ENCODE measurements around the gene IFT57. TPM values are rescaled to one million over a fixed set of nuclear protein-coding genes. Genes with fewer than 3 reads are reported as not detected.

IFT57 gene
- total and polyA plus RNA-seq, 2 of the 8 experiments (the other 6 are each of a cell fraction or from before 2014, with no cell fraction given) = 15.1 to 27.8 TPM

- H2AFZ ChIP-seq (ENCODE audit: low read length) = no peak overlapping the region
- no peaks in the 10 kb centered on the region for H3K9me3 ChIP-seq (ENCODE audit: insufficient read depth in 2 of 2, low read depth in 1 of 2, low read length in 1 of 2)
- H4K91ac ChIP-seq (replicated peaks; ENCODE audit: insufficient read length, low read length) = no peak overlapping the region
- no peak overlapping the region for H3K27ac ChIP-seq (ENCODE audit: low read depth, low read length)
- CTCF ChIA-PET (ENCODE audit: partially characterized antibody) = interaction anchor here (1.3 to 1.5 kb wide), 2 partner anchors 199 to 281 kb away, joined by 3 read pairs; no protein-coding TSS in a partner anchor
- H4K5ac ChIP-seq (ENCODE audit: insufficient read length, low read depth, low read length) = no peak overlapping the region
- H2BK20ac ChIP-seq (ENCODE audit: low read length) = no peak overlapping the region
- H3K4me3 ChIP-seq (ENCODE audit: extremely low read depth in 1 of 4, insufficient read depth in 2 of 4, low read depth in 3 of 4, low read length in 4 of 4) = no peak overlapping the region
- no peak overlapping the region for H3K4ac ChIP-seq (replicated peaks; ENCODE audit: insufficient read length, low read depth, low read length)
- no peak overlapping the region for H3K14ac ChIP-seq (ENCODE audit: insufficient read length)
- no peak overlapping the region for H2BK5ac ChIP-seq (ENCODE audit: low read depth, low read length)
- no peaks in the 10 kb centered on the region for H3K36me3 ChIP-seq (ENCODE audit: control insufficient read depth in 2 of 4, insufficient read depth in 4 of 4, low read length in 3 of 4)
- H2BK15ac ChIP-seq (ENCODE audit: low read length) = no peak overlapping the region
- H3K56ac ChIP-seq (replicated peaks; ENCODE audit: insufficient read length, low read depth, low read length) = no peak overlapping the region
- no peak overlapping the region for H3K18ac ChIP-seq (ENCODE audit: extremely low read depth, low read length)
- H2AK5ac ChIP-seq (ENCODE audit: low read depth, low read length) = no peak overlapping the region
- FAIRE-seq (no peak), DNase-seq (ENCODE audit: low read depth in 1 of 2, low spot score in 2 of 2) (no peak)
- no peak overlapping the region for H2BK120ac ChIP-seq (replicated peaks; ENCODE audit: low read depth, low read length)
- H4K8ac ChIP-seq (ENCODE audit: extremely low read depth, insufficient read depth, low read length) = no peak overlapping the region
- no peak overlapping the region for H2BK12ac ChIP-seq (ENCODE audit: low read depth, low read length)
- H3K23ac ChIP-seq (ENCODE audit: insufficient read length) = no peak overlapping the region
- H4K20me1 ChIP-seq (replicated peaks in 1 of 2; ENCODE audit: control insufficient read depth in 1 of 2, insufficient read depth in 2 of 2, low read length in 2 of 2) = no peaks in the 10 kb centered on the region
- POLR2A ChIA-PET (ENCODE audit: partially characterized antibody) = no interaction called here
- H3K27me3 ChIP-seq (replicated peaks in 1 of 4; ENCODE audit: control insufficient read depth in 3 of 4, extremely low read depth in 1 of 4, insufficient read depth in 3 of 4, low read length in 3 of 4) = no peaks in the 10 kb centered on the region
- no peak overlapping the region for H3K4me2 ChIP-seq (ENCODE audit: insufficient read depth in 1 of 2, low read depth in 2 of 2, low read length in 2 of 2)
- no peak overlapping the region for H3K9ac ChIP-seq (replicated peaks in 1 of 4; ENCODE audit: extremely low read depth in 1 of 4, low read depth in 3 of 4, low read length in 3 of 4)
- H3K4me1 ChIP-seq (replicated peaks in 1 of 4; ENCODE audit: control insufficient read depth in 3 of 4, insufficient read depth in 4 of 4, low read length in 3 of 4) = no peaks in the 10 kb centered on the region
- H3K23me2 ChIP-seq (ENCODE audit: low read depth, low read length) = no peaks in the 10 kb centered on the region
- WGBS, 2 experiments (ENCODE audit: extremely low coverage in 1 of 2, insufficient coverage in 1 of 2, insufficient read length in 1 of 2, insufficient replicate concordance in 2 of 2, low coverage in 1 of 2, low lambda C conversion rate in 2 of 2, missing lambda C conversion rate in 1 of 2) = 88% methylated on average over 1 of the region's 1 CpG; no CpG with 5 or more reads in 1 of the 2 experiments
- H3K79me1 ChIP-seq (ENCODE audit: low read depth, low read length) = no peaks in the 10 kb centered on the region
- no peaks in the 10 kb centered on the region for H3K79me2 ChIP-seq (ENCODE audit: control insufficient read depth in 1 of 2, insufficient read depth in 2 of 2, low read length in 2 of 2)
- TF ChIP-seq ZNF274 (IDR thresholded peaks at IDR 0.05; ENCODE audit: borderline replicate concordance, extremely low read depth, low read length) (no peak), RBBP5 (IDR thresholded peaks at IDR 0.05; ENCODE audit: borderline replicate concordance, low read depth, low read length) (no peak), CHD2 (IDR thresholded peaks at IDR 0.05; ENCODE audit: low read length) (no peak), POLR2A (IDR thresholded peaks at IDR 0.05; ENCODE audit: control extremely low read depth in 1 of 2, low read depth in 2 of 2, low read length in 2 of 2) (no peak), EGR1 (IDR thresholded peaks at IDR 0.05; ENCODE audit: borderline replicate concordance, low read depth, low read length) (no peak), FOSL1 (IDR thresholded peaks at IDR 0.05; ENCODE audit: insufficient read depth, low read depth, low read length) (no peak), E2F6 (IDR thresholded peaks at IDR 0.05) (no peak), POLR2AphosphoS5 (IDR thresholded peaks at IDR 0.05; ENCODE audit: low read depth, low read length) (no peak), EP300 (IDR thresholded peaks at IDR 0.05; ENCODE audit: borderline replicate concordance in 1 of 2, low read depth in 2 of 2, low read length in 2 of 2) (no peak), TEAD4 (IDR thresholded peaks at IDR 0.05; ENCODE audit: low read depth, low read length) (no peak), EZH2 (IDR thresholded peaks at IDR 0.05; ENCODE audit: low read depth, low read length, severe bottlenecking) (no peak), USF2 (IDR thresholded peaks at IDR 0.05; ENCODE audit: low read length) (no peak), RAD21 (IDR thresholded peaks at IDR 0.05 in 1 of 2, conservative IDR thresholded peaks at IDR 0.05 in 1 of 2; ENCODE audit: low read depth in 2 of 2, low read length in 2 of 2) (no peak)
Measured at GRCh38 chr3:108126348-108126747, 95.9 kb downstream of the IFT57 start.
